Testis (tissue), 3 donors: ENCODE data around the gene SMYD3. TPM values are rescaled to one million over a fixed set of nuclear protein-coding genes. Genes with fewer than 3 reads are reported as not detected.
"Not testable (repeated sequence)": the region's sequence is repeated elsewhere in the genome, so short reads cannot be mapped to it uniquely, and the experiment has no call there.

Experiments
- DNase-seq: peaks from one replicate; pipeline ENCODE4 v3.0.0-alpha.2; 2019
- H3K27ac ChIP-seq, 2 donors: fragments of 200-600 bp; sonication (generic); one replicate each; pipeline ENCODE4 v1.5.1; 2019
- H3K27me3 ChIP-seq: fragments of 200-600 bp; sonication (generic); one replicate; pipeline ENCODE4 v1.5.1; 2019
- H3K36me3 ChIP-seq: fragments of 200-600 bp; sonication (generic); one replicate; pipeline ENCODE4 v1.5.1; 2017; ENCODE audit warnings: low read depth; ENCODE audit errors: missing control alignments
- H3K4me1 ChIP-seq: fragments of 200-600 bp; sonication (generic); one replicate; pipeline ENCODE4 v1.5.1; 2019
- H3K4me3 ChIP-seq, 2 donors: fragments of 200-600 bp; sonication (generic); one replicate each; pipeline ENCODE4 v1.5.1; 2017 to 2019
- H3K9me3 ChIP-seq: fragments of 200-600 bp; sonication (generic); one replicate; pipeline ENCODE4 v1.5.1; 2017
- CTCF ChIP-seq, 3 experiments: fragments of 450-650 bp in 2 of 3; fragments of 200-600 bp in 1 of 3; sonication (generic) in 1 of 3; IDR thresholded peaks; one replicate each; pipeline ENCODE4 v1.5.1; 2016 to 2019; ENCODE audit warnings: antibody characterized with exemption in 3 of 3, mild to moderate bottlenecking in 2 of 3, moderate library complexity in 1 of 3
- POLR2A ChIP-seq: fragments of 450-650 bp; IDR thresholded peaks from one replicate; pipeline ENCODE4 v1.6.1; 2017; ENCODE audit warnings: antibody characterized with exemption, mild to moderate bottlenecking, moderate library complexity
- WGBS, 2 donors: methylation state at CpG; one replicate each; pipeline ENCODE4 v1.1.5; 2018; 5-methylcytosine and 5-hydroxymethylcytosine counted together
- intact Hi-C: fragments of 100-400 bp; cut with DNase I; formaldehyde crosslinking; loops from one replicate; pipeline ENCODE4 v1.15.1; 2023; ENCODE audit warnings: low total_unique reads
- polyA plus RNA-seq: library from polyadenylated mRNA; stranded (reverse); fragments of 350-450 nt; fragmentation: Illumina TruSeq; extraction: RNeasy Lipid Tissue Mini Kit (QIAGEN cat#74804); gene quantifications from one replicate; pipeline ENCODE4 v1.2.3, GENCODE V29; 2014; ENCODE audit warnings: low read depth, low replicate concordance; ENCODE audit not compliant: insufficient read depth
- total RNA-seq, 2 donors: library from RNA; depleted of rRNA; stranded (reverse); fragments of >200 nt; gene quantifications; one replicate each; pipeline ENCODE4 v1.2.3, GENCODE V29; 2016

SMYD3 gene
- total and polyA plus RNA-seq, 3 donors from 2014 or later, result 23.0 to 38.8 (median 38.7) TPM

GRCh38 chr1:246034630-246035029 lies 472.4 kb downstream of the SMYD3 start:
- WGBS, 2 donors, result 73 to 86% methylated on average over 12 of the region's 12 CpGs
- no peaks in the 10 kb centered on the region for H3K9me3 ChIP-seq
- H3K36me3 ChIP-seq, result no peaks in the 10 kb centered on the region
- no peak overlapping the region for H3K27ac ChIP-seq
- DNase-seq, result no peak
- peaks cover 5% of the 10 kb centered on the region for H3K4me1 ChIP-seq
- TF ChIP-seq POLR2A (no peak), CTCF (IDR thresholded peaks at IDR 0.05) (no peak)
- H3K27me3 ChIP-seq, result no peaks in the 10 kb centered on the region
- intact Hi-C loops, result no loop called here
- H3K4me3 ChIP-seq, result no peak overlapping the region

DNA sequence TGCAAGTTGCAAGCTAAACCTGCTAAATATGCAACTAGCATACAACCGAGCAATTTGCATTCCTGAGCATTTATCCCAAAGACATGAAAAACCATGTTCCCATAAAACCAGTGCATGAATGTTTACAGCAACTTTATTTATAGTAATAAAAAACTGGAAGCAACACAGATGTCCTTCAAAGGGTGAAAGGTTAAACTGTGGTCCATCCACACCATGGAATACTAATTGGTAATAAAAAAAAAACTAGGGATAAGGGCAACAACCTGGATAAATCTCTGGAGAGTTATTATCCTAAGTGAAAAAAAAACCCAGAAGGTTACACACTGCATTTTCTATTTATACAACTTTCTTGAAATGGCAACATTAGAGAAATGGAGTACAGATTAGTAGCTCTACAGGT lies 474.1 kb downstream of the SMYD3 start:
- H3K27ac ChIP-seq, result no peak overlapping the region
- H3K36me3 ChIP-seq, result no peaks in the 10 kb centered on the region
- TF ChIP-seq POLR2A (no peak), CTCF (IDR thresholded peaks at IDR 0.05) (no peak)
- DNase-seq, result no peak
- H3K9me3 ChIP-seq, result no peaks in the 10 kb centered on the region
- no peak overlapping the region for H3K4me3 ChIP-seq
- intact Hi-C loops, result no loop called here
- H3K4me1 ChIP-seq, result peaks cover 5% of the 10 kb centered on the region
- no peaks in the 10 kb centered on the region for H3K27me3 ChIP-seq
- 48 to 54% methylated on average over 1 of the region's 1 CpG for WGBS, 2 donors

GRCh38 chr1:246032031-246032551 lies 475.0 kb downstream of the SMYD3 start:
- no peaks in the 10 kb centered on the region for H3K27me3 ChIP-seq
- no peak overlapping the region for H3K27ac ChIP-seq
- H3K4me1 ChIP-seq, result peaks cover 5% of the 10 kb centered on the region
- no peak for TF ChIP-seq CTCF (IDR thresholded peaks at IDR 0.05)
- TF ChIP-seq POLR2A, result no peak
- no peak overlapping the region for H3K4me3 ChIP-seq
- intact Hi-C loops, result no loop called here
- WGBS, 2 donors, result 62 to 68% methylated on average over 3 of the region's 3 CpGs
- H3K9me3 ChIP-seq, result no peaks in the 10 kb centered on the region
- DNase-seq, result peak; percentile 20
- no peaks in the 10 kb centered on the region for H3K36me3 ChIP-seq

- Histone ChIP-seq H3K27ac (no peak overlapping the region), H3K4me3 (no peak overlapping the region), H3K9me3 (no peaks in the 10 kb centered on the region), H3K36me3 (no peaks in the 10 kb centered on the region), H3K4me1 (peaks cover 5% of the 10 kb centered on the region), H3K27me3 (no peaks in the 10 kb centered on the region)
- 77 to 86% methylated on average over 1 of the region's 1 CpG for WGBS, 2 donors
- DNase-seq, result no peak
- intact Hi-C loops, result no loop called here
- TF ChIP-seq CTCF (IDR thresholded peaks at IDR 0.05) (no peak), POLR2A (no peak)
Measured at GRCh38 chr1:246029616-246030015, 477.5 kb downstream of the SMYD3 start.

GRCh38 chr1:246024118-246024517 lies 483.0 kb downstream of the SMYD3 start:
- H3K4me3 ChIP-seq, H3K36me3 ChIP-seq, intact Hi-C loops, DNase-seq, H3K27me3 ChIP-seq, H3K9me3 ChIP-seq, H3K27ac ChIP-seq, H3K4me1 ChIP-seq: not testable (repeated sequence)
- WGBS, 2 donors, result 88 to 90% methylated on average over 1 of the region's 1 CpG
